GM23338 (cell line): ENCODE data around the gene IFT88. TPM values are rescaled to one million over a fixed set of nuclear protein-coding genes. Genes with fewer than 3 reads are reported as not detected.

Source experiments
- ATAC-seq: fragments of 200-7000 bp; cut with Tn5 transposase; 3 replicates; pipeline ENCODE4 v1.9.1; 2020
- DNase-seq: peaks from one replicate; pipeline ENCODE4 v3.0.0-alpha.2; 2015; ENCODE audit warnings: low spot score
- H2AFZ ChIP-seq: fragments of 200-600 bp; sonication (generic); 2 replicates; pipeline ENCODE4 v1.8.0; 2016; ENCODE audit warnings: antibody characterized with exemption, mild to moderate bottlenecking, moderate library complexity
- H3F3A ChIP-seq: fragments of 200-600 bp; sonication (generic); replicated peaks from 2 replicates; pipeline ENCODE4 v1.8.0; 2017; ENCODE audit warnings: antibody characterized with exemption, mixed run types, low read depth
- H3K27ac ChIP-seq: fragments of 200-600 bp; sonication (generic); 2 replicates; pipeline ENCODE4 v1.6.1; 2016; ENCODE audit warnings: low read depth
- H3K27me3 ChIP-seq: fragments of 200-600 bp; sonication (generic); 2 replicates; pipeline ENCODE4 v1.8.0; 2016; ENCODE audit warnings: mild to moderate bottlenecking, mixed run types, moderate library complexity; ENCODE audit not compliant: insufficient read depth
- H3K36me3 ChIP-seq: fragments of 200-600 bp; sonication (generic); 2 replicates; pipeline ENCODE4 v1.8.0; 2016; ENCODE audit warnings: mild to moderate bottlenecking; ENCODE audit not compliant: insufficient read depth
- H3K4me1 ChIP-seq: fragments of 200-600 bp; sonication (generic); 2 replicates; pipeline ENCODE4 v1.8.0; 2016; ENCODE audit warnings: mild to moderate bottlenecking, moderate library complexity; ENCODE audit not compliant: insufficient read depth
- H3K4me2 ChIP-seq: fragments of 200-600 bp; sonication (generic); 2 replicates; pipeline ENCODE4 v1.7.1; 2017; ENCODE audit warnings: mixed run types
- H3K4me3 ChIP-seq: fragments of 200-600 bp; sonication (generic); 2 replicates; pipeline ENCODE4 v1.6.1; 2016; ENCODE audit warnings: mixed run types
- H3K79me2 ChIP-seq: fragments of 200-600 bp; sonication (generic); replicated peaks from 2 replicates; pipeline ENCODE4 v1.8.0; 2017; ENCODE audit warnings: mild to moderate bottlenecking; ENCODE audit not compliant: insufficient read depth
- H3K9me2 ChIP-seq: fragments of 200-600 bp; sonication (generic); 2 replicates; pipeline ENCODE4 v1.8.0; 2017; ENCODE audit not compliant: insufficient read depth
- H4K20me1 ChIP-seq: fragments of 200-600 bp; sonication (generic); replicated peaks from 2 replicates; pipeline ENCODE4 v1.8.0; 2017; ENCODE audit warnings: mild to moderate bottlenecking; ENCODE audit not compliant: insufficient read depth
- H3K27ac Mint-ChIP-seq: 2 replicates; pipeline ENCODE4 v1.8.0; 2020; ENCODE audit warnings: inconsistent platforms, mild to moderate bottlenecking, moderate library complexity, mixed read lengths
- H3K27me3 Mint-ChIP-seq: 3 replicates; pipeline ENCODE4 v1.8.0; 2022; ENCODE audit warnings: low read depth, mild to moderate bottlenecking, moderate library complexity, mixed read lengths, inconsistent platforms; ENCODE audit not compliant: insufficient read depth, poor library complexity
- H3K36me3 Mint-ChIP-seq: 3 replicates; pipeline ENCODE4 v1.8.0; 2021; ENCODE audit warnings: low read depth, mild to moderate bottlenecking, inconsistent platforms, moderate library complexity, mixed read lengths
- H3K4me1 Mint-ChIP-seq: 3 replicates; pipeline ENCODE4 v1.8.0; 2020; ENCODE audit warnings: mild to moderate bottlenecking, inconsistent platforms, mixed read lengths
- H3K4me3 Mint-ChIP-seq: 3 replicates; pipeline ENCODE4 v1.8.0; 2021; ENCODE audit warnings: moderate library complexity, mild to moderate bottlenecking, inconsistent platforms, mixed read lengths
- H3K9me3 Mint-ChIP-seq: 3 replicates; pipeline ENCODE4 v1.8.0; 2020; ENCODE audit warnings: moderate library complexity, mild to moderate bottlenecking, inconsistent platforms, mixed read lengths
- ZNF114 ChIP-seq: fragments of 250-450 bp; sonication (Bioruptor Pico); IDR thresholded peaks from 2 replicates; pipeline ENCODE4 v1.5.0; 2020; ENCODE audit warnings: mild to moderate bottlenecking, moderate library complexity
- polyA plus RNA-seq: library from polyadenylated mRNA; unstranded; fragments of >200 nt; fragmentation: Nextera tagmentation; extraction: Ambion mirVana; gene quantifications from 2 replicates; pipeline ENCODE4 v1.2.1, GENCODE V29; 2016
- total RNA-seq: library from RNA; depleted of rRNA; stranded (reverse); fragments of >200 nt; shearing (Covaris generic); gene quantifications from 2 replicates; pipeline ENCODE4 v1.2.3, GENCODE V29; 2014
- TF ChIP-seq, protein P1 (sequence below): fragments of 250-450 bp; sonication (Bioruptor Pico); IDR thresholded peaks from 2 replicates; pipeline ENCODE4 v1.5.0; 2020; ENCODE audit warnings: mild to moderate bottlenecking, moderate library complexity

IFT88 gene
- total and polyA plus RNA-seq, 2 experiments from 2014 or later, result 8.2 to 8.7 TPM

GRCh38 chr13:20573636-20574035, 6.7 kb downstream of the IFT88 start:
- Mint-ChIP-seq H3K27ac (no peak overlapping the region), H3K36me3 (peaks cover 8% of the 10 kb centered on the region)

More at GRCh38 chr13:20573636-20574035, 6.7 kb downstream of the IFT88 start:
- TF ChIP-seq, protein P1, sequence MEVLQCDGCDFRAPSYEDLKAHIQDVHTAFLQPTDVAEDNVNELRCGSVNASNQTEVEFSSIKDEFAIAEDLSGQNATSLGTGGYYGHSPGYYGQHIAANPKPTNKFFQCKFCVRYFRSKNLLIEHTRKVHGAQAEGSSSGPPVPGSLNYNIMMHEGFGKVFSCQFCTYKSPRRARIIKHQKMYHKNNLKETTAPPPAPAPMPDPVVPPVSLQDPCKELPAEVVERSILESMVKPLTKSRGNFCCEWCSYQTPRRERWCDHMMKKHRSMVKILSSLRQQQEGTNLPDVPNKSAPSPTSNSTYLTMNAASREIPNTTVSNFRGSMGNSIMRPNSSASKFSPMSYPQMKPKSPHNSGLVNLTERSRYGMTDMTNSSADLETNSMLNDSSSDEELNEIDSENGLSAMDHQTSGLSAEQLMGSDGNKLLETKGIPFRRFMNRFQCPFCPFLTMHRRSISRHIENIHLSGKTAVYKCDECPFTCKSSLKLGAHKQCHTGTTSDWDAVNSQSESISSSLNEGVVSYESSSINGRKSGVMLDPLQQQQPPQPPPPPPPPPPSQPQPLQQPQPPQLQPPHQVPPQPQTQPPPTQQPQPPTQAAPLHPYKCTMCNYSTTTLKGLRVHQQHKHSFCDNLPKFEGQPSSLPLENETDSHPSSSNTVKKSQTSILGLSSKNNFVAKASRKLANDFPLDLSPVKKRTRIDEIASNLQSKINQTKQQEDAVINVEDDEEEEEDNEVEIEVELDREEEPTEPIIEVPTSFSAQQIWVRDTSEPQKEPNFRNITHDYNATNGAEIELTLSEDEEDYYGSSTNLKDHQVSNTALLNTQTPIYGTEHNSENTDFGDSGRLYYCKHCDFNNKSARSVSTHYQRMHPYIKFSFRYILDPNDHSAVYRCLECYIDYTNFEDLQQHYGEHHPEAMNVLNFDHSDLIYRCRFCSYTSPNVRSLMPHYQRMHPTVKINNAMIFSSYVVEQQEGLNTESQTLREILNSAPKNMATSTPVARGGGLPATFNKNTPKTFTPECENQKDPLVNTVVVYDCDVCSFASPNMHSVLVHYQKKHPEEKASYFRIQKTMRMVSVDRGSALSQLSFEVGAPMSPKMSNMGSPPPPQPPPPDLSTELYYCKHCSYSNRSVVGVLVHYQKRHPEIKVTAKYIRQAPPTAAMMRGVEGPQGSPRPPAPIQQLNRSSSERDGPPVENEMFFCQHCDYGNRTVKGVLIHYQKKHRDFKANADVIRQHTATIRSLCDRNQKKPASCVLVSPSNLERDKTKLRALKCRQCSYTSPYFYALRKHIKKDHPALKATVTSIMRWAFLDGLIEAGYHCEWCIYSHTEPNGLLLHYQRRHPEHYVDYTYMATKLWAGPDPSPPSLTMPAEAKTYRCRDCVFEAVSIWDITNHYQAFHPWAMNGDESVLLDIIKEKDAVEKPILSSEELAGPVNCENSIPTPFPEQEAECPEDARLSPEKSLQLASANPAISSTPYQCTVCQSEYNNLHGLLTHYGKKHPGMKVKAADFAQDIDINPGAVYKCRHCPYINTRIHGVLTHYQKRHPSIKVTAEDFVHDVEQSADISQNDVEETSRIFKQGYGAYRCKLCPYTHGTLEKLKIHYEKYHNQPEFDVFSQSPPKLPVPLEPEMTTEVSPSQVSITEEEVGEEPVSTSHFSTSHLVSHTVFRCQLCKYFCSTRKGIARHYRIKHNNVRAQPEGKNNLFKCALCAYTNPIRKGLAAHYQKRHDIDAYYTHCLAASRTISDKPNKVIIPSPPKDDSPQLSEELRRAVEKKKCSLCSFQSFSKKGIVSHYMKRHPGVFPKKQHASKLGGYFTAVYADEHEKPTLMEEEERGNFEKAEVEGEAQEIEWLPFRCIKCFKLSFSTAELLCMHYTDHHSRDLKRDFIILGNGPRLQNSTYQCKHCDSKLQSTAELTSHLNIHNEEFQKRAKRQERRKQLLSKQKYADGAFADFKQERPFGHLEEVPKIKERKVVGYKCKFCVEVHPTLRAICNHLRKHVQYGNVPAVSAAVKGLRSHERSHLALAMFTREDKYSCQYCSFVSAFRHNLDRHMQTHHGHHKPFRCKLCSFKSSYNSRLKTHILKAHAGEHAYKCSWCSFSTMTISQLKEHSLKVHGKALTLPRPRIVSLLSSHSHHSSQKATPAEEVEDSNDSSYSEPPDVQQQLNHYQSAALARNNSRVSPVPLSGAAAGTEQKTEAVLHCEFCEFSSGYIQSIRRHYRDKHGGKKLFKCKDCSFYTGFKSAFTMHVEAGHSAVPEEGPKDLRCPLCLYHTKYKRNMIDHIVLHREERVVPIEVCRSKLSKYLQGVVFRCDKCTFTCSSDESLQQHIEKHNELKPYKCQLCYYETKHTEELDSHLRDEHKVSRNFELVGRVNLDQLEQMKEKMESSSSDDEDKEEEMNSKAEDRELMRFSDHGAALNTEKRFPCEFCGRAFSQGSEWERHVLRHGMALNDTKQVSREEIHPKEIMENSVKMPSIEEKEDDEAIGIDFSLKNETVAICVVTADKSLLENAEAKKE (CRISPR knock-in tag), result no peak
- no peak for TF ChIP-seq ZNF114 (CRISPR knock-in tag)
- Histone ChIP-seq H3K4me2 (no peak overlapping the region), H4K20me1 (no peaks in the 10 kb centered on the region; the same call in 1 of the 2 replicates), H2AFZ (no peak overlapping the region), H3K36me3 (no peaks in the 10 kb centered on the region), H3F3A (0 out of 2 replicates have a peak, but pooled peaks cover 3% of the 10 kb centered on the region), H3K27me3 (no peaks in the 10 kb centered on the region), H3K9me2 (no peaks in the 10 kb centered on the region), H3K4me1 (no peaks in the 10 kb centered on the region), H3K27ac (no peak overlapping the region), H3K79me2 (0 out of 2 replicates have a peak, but pooled peaks cover 3% of the 10 kb centered on the region), H3K4me3 (no peak overlapping the region)
- Mint-ChIP-seq H3K9me3 (no peaks in the 10 kb centered on the region), H3K4me3 (no peak overlapping the region), H3K4me1 (no peaks in the 10 kb centered on the region), H3K27me3 (no peaks in the 10 kb centered on the region)
- ATAC-seq, result no peak
- DNase-seq, result no peak
